H1 (cell line): Measurements from ENCODE around the gene IFT80. TPM values are rescaled to one million over a fixed set of nuclear protein-coding genes. Genes with fewer than 3 reads are reported as not detected.

Source experiments
- CTCF ChIA-PET: fragments of 300-600 bp; sonication (Branson Sonifier 250); formaldehyde crosslinking; loops from one replicate; lab custom pipeline; 2021; ENCODE audit not compliant: partially characterized antibody; lab: Charles Lee
- POLR2A ChIA-PET: fragments of 300-600 bp; sonication (Branson Sonifier 250); formaldehyde crosslinking; loops from one replicate; lab custom pipeline; 2021; ENCODE audit warnings: inconsistent platforms; ENCODE audit not compliant: partially characterized antibody; lab: Charles Lee
- DNase-seq, 2 experiments: peaks; one replicate each; pipeline versions ENCODE4 v3.0.0 to v3.0.0-alpha.2; 2010 to 2022; ENCODE audit warnings: low spot score in 2 of 2, low read depth in 1 of 2, mixed read lengths in 1 of 2
- FAIRE-seq: peaks from 2 replicates; lab custom pipeline; 2011; peaks lifted over from hg19 to GRCh38; lab: Jason Lieb, UNC
- H2AFZ ChIP-seq: 2 replicates; pipeline ENCODE4 v1.8.1; 2012; ENCODE audit warnings: low read length, inconsistent platforms
- H2AK5ac ChIP-seq: 2 replicates; pipeline ENCODE4 v1.6.1; 2013; ENCODE audit warnings: low read depth, low read length
- H2BK120ac ChIP-seq: replicated peaks from 2 replicates; pipeline ENCODE3; 2013; ENCODE audit warnings: low read depth, low read length, inconsistent platforms
- H2BK12ac ChIP-seq: 2 replicates; pipeline ENCODE4 v1.6.1; 2013; ENCODE audit warnings: low read depth, low read length
- H2BK15ac ChIP-seq: 2 replicates; pipeline ENCODE4 v1.6.1; 2013; ENCODE audit warnings: low read length
- H2BK20ac ChIP-seq: 2 replicates; pipeline ENCODE4 v1.6.1; 2013; ENCODE audit warnings: low read length
- H2BK5ac ChIP-seq: 2 replicates; pipeline ENCODE4 v1.6.1; 2013; ENCODE audit warnings: low read depth, low read length
- H3K14ac ChIP-seq: 2 replicates; pipeline ENCODE4 v1.6.1; 2013; ENCODE audit warnings: inconsistent platforms; ENCODE audit not compliant: insufficient read length
- H3K18ac ChIP-seq: 2 replicates; pipeline ENCODE4 v1.6.1; 2013; ENCODE audit warnings: low read length; ENCODE audit errors: extremely low read depth
- H3K23ac ChIP-seq: 2 replicates; pipeline ENCODE4 v1.6.1; 2013; ENCODE audit warnings: inconsistent platforms; ENCODE audit not compliant: insufficient read length
- H3K23me2 ChIP-seq: 2 replicates; pipeline ENCODE4 v1.6.1; 2013; ENCODE audit warnings: low read depth, low read length
- H3K27ac ChIP-seq: 2 replicates; pipeline ENCODE4 v1.6.1; 2011; ENCODE audit warnings: low read depth, low read length, inconsistent platforms
- H3K27me3 ChIP-seq, 4 experiments: replicated peaks in 1 of 4; 1 replicate in 1 of 4; 2 replicates in 3 of 4; pipeline versions ENCODE4 v1.6.1 to v1.8.1; 2011 to 2013; ENCODE audit warnings: low read length in 3 of 4, mild to moderate bottlenecking in 3 of 4, inconsistent platforms in 2 of 4, mixed read lengths in 2 of 4, moderate library complexity in 1 of 4; ENCODE audit not compliant: control insufficient read depth in 3 of 4, insufficient read depth in 3 of 4; ENCODE audit errors: extremely low read depth in 1 of 4
- H3K36me3 ChIP-seq, 4 experiments: 2 replicates each; pipeline versions ENCODE4 v1.6.1 to v1.8.1; 2011 to 2013; ENCODE audit warnings: mild to moderate bottlenecking in 4 of 4, low read length in 3 of 4, moderate library complexity in 2 of 4, control low read depth in 1 of 4, inconsistent platforms in 1 of 4; ENCODE audit not compliant: insufficient read depth in 4 of 4, control insufficient read depth in 2 of 4
- H3K4ac ChIP-seq: replicated peaks from 2 replicates; pipeline ENCODE3; 2013; ENCODE audit warnings: low read length, low read depth, mixed read lengths, inconsistent platforms; ENCODE audit not compliant: insufficient read length
- H3K4me1 ChIP-seq, 4 experiments: replicated peaks in 1 of 4; 1 replicate in 1 of 4; 2 replicates in 3 of 4; pipeline versions ENCODE4 v1.6.1 to v1.8.1; 2011 to 2013; ENCODE audit warnings: low read length in 3 of 4, inconsistent platforms in 2 of 4, mixed read lengths in 1 of 4; ENCODE audit not compliant: insufficient read depth in 4 of 4, control insufficient read depth in 3 of 4
- H3K4me2 ChIP-seq, 2 experiments: 2 replicates each; pipeline versions ENCODE4 v1.6.1 to v1.8.1; 2011 to 2013; ENCODE audit warnings: low read depth in 2 of 2, low read length in 2 of 2, control low read depth in 1 of 2, inconsistent platforms in 1 of 2, mild to moderate bottlenecking in 1 of 2; ENCODE audit not compliant: insufficient read depth in 1 of 2
- H3K4me3 ChIP-seq, 4 experiments: fragments of 200-600, 300-600 bp in 1 of 4; sonication (generic), shearing (Covaris generic), sonication (Bioruptor Twin) in 1 of 4; 2 replicates each; pipeline versions ENCODE4 v1.5.1 to v1.8.1; 2011 to 2016; ENCODE audit warnings: low read length in 4 of 4, low read depth in 3 of 4, control low read depth in 2 of 4, inconsistent platforms in 2 of 4, mild to moderate bottlenecking in 2 of 4, mixed read lengths in 1 of 4, moderate library complexity in 1 of 4; ENCODE audit not compliant: insufficient read depth in 2 of 4; ENCODE audit errors: extremely low read depth in 1 of 4
- H3K56ac ChIP-seq: replicated peaks from 2 replicates; pipeline ENCODE3; 2013; ENCODE audit warnings: low read depth, mild to moderate bottlenecking, mixed read lengths, low read length, inconsistent platforms; ENCODE audit not compliant: insufficient read length
- H3K79me1 ChIP-seq: 2 replicates; pipeline ENCODE4 v1.6.1; 2013; ENCODE audit warnings: low read depth, low read length, control low read depth
- H3K79me2 ChIP-seq, 2 experiments: 2 replicates each; pipeline versions ENCODE4 v1.6.1 to v1.8.1; 2012 to 2013; ENCODE audit warnings: low read length in 2 of 2, mild to moderate bottlenecking in 2 of 2, inconsistent platforms in 1 of 2; ENCODE audit not compliant: insufficient read depth in 2 of 2, control insufficient read depth in 1 of 2
- H3K9ac ChIP-seq, 4 experiments: replicated peaks in 1 of 4; 1 replicate in 1 of 4; 2 replicates in 3 of 4; pipeline versions ENCODE4 v1.6.1 to v1.8.1; 2011 to 2013; ENCODE audit warnings: low read depth in 3 of 4, low read length in 3 of 4, control low read depth in 2 of 4, mild to moderate bottlenecking in 2 of 4, moderate library complexity in 2 of 4, inconsistent platforms in 1 of 4; ENCODE audit errors: extremely low read depth in 1 of 4
- H3K9me3 ChIP-seq, 2 experiments: 2 replicates each; pipeline versions ENCODE4 v1.6.1 to v1.8.1; 2012 to 2013; ENCODE audit warnings: mild to moderate bottlenecking in 2 of 2, moderate library complexity in 2 of 2, control low read depth in 1 of 2, inconsistent platforms in 1 of 2, low read depth in 1 of 2, low read length in 1 of 2, mixed read lengths in 1 of 2; ENCODE audit not compliant: insufficient read depth in 2 of 2
- H4K20me1 ChIP-seq, 2 experiments: replicated peaks in 1 of 2; 2 replicates each; pipeline versions ENCODE3 to v1.8.1; 2011 to 2013; ENCODE audit warnings: inconsistent platforms in 2 of 2, low read length in 2 of 2, mild to moderate bottlenecking in 1 of 2; ENCODE audit not compliant: insufficient read depth in 2 of 2, control insufficient read depth in 1 of 2
- H4K5ac ChIP-seq: 2 replicates; pipeline ENCODE4 v1.6.1; 2013; ENCODE audit warnings: low read length, low read depth, mixed read lengths, inconsistent platforms; ENCODE audit not compliant: insufficient read length
- H4K8ac ChIP-seq: 2 replicates; pipeline ENCODE4 v1.8.0; 2013; ENCODE audit warnings: mild to moderate bottlenecking, moderate library complexity, low read length, inconsistent platforms; ENCODE audit not compliant: insufficient read depth; ENCODE audit errors: extremely low read depth
- H4K91ac ChIP-seq: replicated peaks from 2 replicates; pipeline ENCODE3; 2013; ENCODE audit warnings: low read length, mixed read lengths, inconsistent platforms; ENCODE audit not compliant: insufficient read length
- EP300 ChIP-seq, 2 experiments: IDR thresholded peaks; 1 replicate in 1 of 2; 2 replicates in 1 of 2; pipeline ENCODE4 v1.6.1; 2011 to 2012; ENCODE audit warnings: low read depth in 2 of 2, low read length in 2 of 2, mild to moderate bottlenecking in 2 of 2, borderline replicate concordance in 1 of 2, inconsistent platforms in 1 of 2, moderate library complexity in 1 of 2
- MAFK ChIP-seq: IDR thresholded peaks from 2 replicates; pipeline ENCODE4 v1.6.1; 2012; ENCODE audit warnings: low read depth, mild to moderate bottlenecking, improper control_type of control experiment, low read length
- SIRT6 ChIP-seq: IDR thresholded peaks from one replicate; pipeline ENCODE4 v1.7.1; 2012; ENCODE audit warnings: low read length, inconsistent platforms
- SIX5 ChIP-seq: IDR thresholded peaks from 2 replicates; pipeline ENCODE4 v1.6.1; 2011; ENCODE audit warnings: mild to moderate bottlenecking, low read depth, low read length
- SRF ChIP-seq: IDR thresholded peaks from 2 replicates; pipeline ENCODE4 v1.6.1; 2011; ENCODE audit warnings: mild to moderate bottlenecking, low read depth, low read length, moderate library complexity
- SUZ12 ChIP-seq: fragments of 200-600 bp; sonication (generic); IDR thresholded peaks from 2 replicates; pipeline ENCODE4 v1.6.1; 2012; ENCODE audit warnings: mild to moderate bottlenecking, inconsistent platforms, low read length, moderate library complexity, mixed read lengths
- WGBS, 2 experiments: shearing (Covaris generic) in 1 of 2; methylation state at CpG; one replicate each; pipeline versions ENCODE4 v1.1.6 to v1.1.7; 2013 to 2015; ENCODE audit warnings: low lambda C conversion rate in 2 of 2, mixed read lengths in 2 of 2, inconsistent platforms in 1 of 2, low coverage in 1 of 2, missing lambda C conversion rate in 1 of 2; ENCODE audit not compliant: insufficient replicate concordance in 2 of 2, insufficient coverage in 1 of 2, insufficient read length in 1 of 2; ENCODE audit errors: extremely low coverage in 1 of 2, missing lambda C conversion rate in 1 of 2; 5-methylcytosine and 5-hydroxymethylcytosine counted together
- polyA plus RNA-seq, 7 experiments: library from polyadenylated mRNA; depleted of rRNA in 3 of 7; stranded (reverse) in 5 of 7; unstranded in 2 of 7; fragments of >200 nt in 5 of 7; fragments of 200-250 nt in 2 of 7; gene quantifications; 1 replicate in 5 of 7; 2 replicates in 1 of 7; 4 replicates in 1 of 7; pipeline versions ENCODE4 v1.2.1 to v1.2.3, GENCODE V29; 2011 to 2013; ENCODE audit warnings: missing spikeins in 2 of 7, mixed read lengths in 2 of 7
- total RNA-seq: library from RNA; stranded (reverse); fragmentation: NEBNext Ultra II Directional; extraction: Animal tissue kit (Norgen Biotek cat#: 25700); gene quantifications from 2 replicates; pipeline ENCODE4 v1.2.1, GENCODE V29; 2021

IFT80 gene
- total and polyA plus RNA-seq, 2 of the 8 experiments (the other 6 are each of a cell fraction or from before 2014, with no cell fraction given), result 7.2 to 25.9 TPM

- TF ChIP-seq SIX5 (no peak), EP300 (IDR thresholded peaks at IDR 0.05; ENCODE audit: borderline replicate concordance in 1 of 2, low read depth in 2 of 2, low read length in 2 of 2) (no peak), SIRT6 (no peak), SRF (no peak), MAFK (no peak), SUZ12 (no peak)
These were observed 188.7 kb downstream of the IFT80 start for GRCh38 chr3:160210341-160210740.

More at GRCh38 chr3:160210341-160210740, 188.7 kb downstream of the IFT80 start:
- Histone ChIP-seq H2AFZ (no peak overlapping the region; the same call in 1 of the 2 replicates), H3K4me3 (no peak overlapping the region), H3K9ac (no peak overlapping the region), H3K18ac (no peak overlapping the region), H3K4ac (no peak overlapping the region), H3K23me2 (no peaks in the 10 kb centered on the region), H3K27ac (no peak overlapping the region), H4K20me1 (no peaks in the 10 kb centered on the region), H4K5ac (no peak overlapping the region), H4K91ac (no peak overlapping the region), H3K23ac (no peak overlapping the region), H2BK12ac (no peak overlapping the region), H3K4me1 (no peaks in the 10 kb centered on the region), H2BK15ac (no peak overlapping the region), H2AK5ac (no peak overlapping the region), H3K36me3 (no peaks in the 10 kb centered on the region; a peak in 1 of 8 replicates), H3K4me2 (no peak overlapping the region), H3K79me2 (no peaks in the 10 kb centered on the region), H2BK5ac (no peak overlapping the region), H3K56ac (no peak overlapping the region), H3K9me3 (no peaks in the 10 kb centered on the region), H2BK120ac (no peak overlapping the region), H2BK20ac (no peak overlapping the region), H4K8ac (no peak overlapping the region), H3K27me3 (no peaks in the 10 kb centered on the region), H3K79me1 (no peaks in the 10 kb centered on the region), H3K14ac (no peak overlapping the region)
- FAIRE-seq (no peak), DNase-seq (no peak)
- POLR2A ChIA-PET, result interaction anchor here (1.2 kb wide), 1 partner anchor 10 kb away, joined by 3 read pairs; no protein-coding TSS in a partner anchor
- WGBS, 2 experiments, result 85% methylated on average over 1 of the region's 1 CpG; no CpG with 5 or more reads in 1 of the 2 experiments
- CTCF ChIA-PET, result interaction anchor here (0.7 to 3.6 kb wide), 13 partner anchors 9 to 389 kb away, joined by 3 to 21 read pairs (median 4); no protein-coding TSS in a partner anchor
